HepG2 (cell line): ENCODE results near the gene FIS1. TPM values are rescaled to one million over a fixed set of nuclear protein-coding genes. Genes with fewer than 3 reads are reported as not detected.

Source experiments
- CC2D1A ChIP-seq: sonication (generic); formaldehyde crosslinking; IDR thresholded peaks from 2 replicates; pipeline ENCODE4 v1.8.1; 2023; ENCODE audit warnings: mild to moderate bottlenecking, missing genetic modification reagents
- DPF2 ChIP-seq: sonication (generic); formaldehyde crosslinking; IDR thresholded peaks from 2 replicates; pipeline ENCODE4 v1.4.0; 2020; ENCODE audit warnings: mild to moderate bottlenecking, low read depth, missing genetic modification reagents, borderline replicate concordance
- GATA4 ChIP-seq: sonication (generic); IDR thresholded peaks from 2 replicates; pipeline ENCODE4 v1.6.1; 2016; ENCODE audit warnings: antibody characterized with exemption, low read depth, borderline replicate concordance
- KLF12 ChIP-seq: sonication (generic); formaldehyde crosslinking; IDR thresholded peaks from 2 replicates; pipeline ENCODE4 v1.4.0; 2020; ENCODE audit warnings: missing genetic modification reagents, borderline replicate concordance
- MAFK ChIP-seq, 2 experiments: IDR thresholded peaks in 1 of 2; conservative IDR thresholded peaks in 1 of 2; 2 replicates each; pipeline ENCODE4 v1.6.1; 2011; ENCODE audit warnings: improper control_type of control experiment in 2 of 2, low read length in 2 of 2
- MEIS2 ChIP-seq: sonication (generic); formaldehyde crosslinking; IDR thresholded peaks from 2 replicates; pipeline ENCODE4 v1.9.0; 2021; ENCODE audit warnings: mild to moderate bottlenecking, missing genetic modification reagents
- MTF1 ChIP-seq: sonication (generic); formaldehyde crosslinking; IDR thresholded peaks from 2 replicates; pipeline ENCODE4 v1.5.0; 2020; ENCODE audit warnings: missing genetic modification reagents
- NFE2L1 ChIP-seq: sonication (generic); formaldehyde crosslinking; IDR thresholded peaks from 2 replicates; pipeline ENCODE4 v1.4.0; 2020; ENCODE audit warnings: missing genetic modification reagents, mild to moderate bottlenecking, borderline replicate concordance
- NR2C2 ChIP-seq: sonication (generic); formaldehyde crosslinking; IDR thresholded peaks from 2 replicates; pipeline ENCODE4 v1.4.0; 2020; ENCODE audit warnings: missing genetic modification reagents, mild to moderate bottlenecking, moderate library complexity, borderline replicate concordance
- SALL1 ChIP-seq: sonication (generic); formaldehyde crosslinking; IDR thresholded peaks from 2 replicates; pipeline ENCODE4 v1.8.0; 2022; ENCODE audit warnings: mild to moderate bottlenecking, missing genetic modification reagents
- TOPORS ChIP-seq: sonication (generic); formaldehyde crosslinking; IDR thresholded peaks from 2 replicates; pipeline ENCODE4 v1.8.0; 2023; ENCODE audit warnings: mild to moderate bottlenecking, missing genetic modification reagents
- XBP1 ChIP-seq: sonication (generic); formaldehyde crosslinking; IDR thresholded peaks from 2 replicates; pipeline ENCODE4 v1.5.0; 2020; ENCODE audit warnings: missing genetic modification reagents
- ZBTB7A ChIP-seq: sonication (generic); formaldehyde crosslinking; IDR thresholded peaks from 2 replicates; pipeline ENCODE4 v1.8.0; 2022; ENCODE audit warnings: mild to moderate bottlenecking, missing genetic modification reagents
- ZNF441 ChIP-seq: sonication (generic); formaldehyde crosslinking; IDR thresholded peaks from 2 replicates; pipeline ENCODE4 v1.7.0; 2021; ENCODE audit warnings: missing genetic modification reagents, borderline replicate concordance
- ZNF773 ChIP-seq: sonication (generic); formaldehyde crosslinking; IDR thresholded peaks from 2 replicates; pipeline ENCODE4 v1.4.0; 2020; ENCODE audit warnings: missing genetic modification reagents, borderline replicate concordance
- ZNF780A ChIP-seq: sonication (generic); formaldehyde crosslinking; IDR thresholded peaks from 2 replicates; pipeline ENCODE4 v1.8.0; 2022; ENCODE audit warnings: mild to moderate bottlenecking, missing genetic modification reagents, moderate library complexity
- ZNF788 ChIP-seq: sonication (generic); formaldehyde crosslinking; IDR thresholded peaks from 2 replicates; pipeline ENCODE4 v1.5.0; 2020; ENCODE audit warnings: mild to moderate bottlenecking, missing genetic modification reagents, borderline replicate concordance
- ZNF891 ChIP-seq: sonication (generic); formaldehyde crosslinking; IDR thresholded peaks from 2 replicates; pipeline ENCODE4 v1.5.0; 2020; ENCODE audit warnings: mild to moderate bottlenecking, missing genetic modification reagents
- polyA plus RNA-seq, 8 experiments: library from polyadenylated mRNA; depleted of rRNA in 3 of 8; stranded (reverse) in 7 of 8; unstranded in 1 of 8; fragments of >200 nt; fragmentation: Illumina TruSeq in 4 of 8; extraction: Trizol in 4 of 8; gene quantifications; 2 replicates each; pipeline versions ENCODE4 v1.2.1 to v1.2.3, GENCODE V29; 2011 to 2016; ENCODE audit warnings: low read depth in 4 of 8, missing spikeins in 1 of 8, mixed read lengths in 1 of 8; ENCODE audit not compliant: insufficient read depth in 1 of 8
- total RNA-seq, 5 experiments: library from RNA; depleted of rRNA; stranded (reverse); fragments of >200 nt; fragmentation: Illumina TruSeq; extraction: Trizol; gene quantifications; 2 replicates each; pipeline ENCODE4 v1.2.3, GENCODE V29; 2016; ENCODE audit warnings: low read depth in 1 of 5
- TF ChIP-seq, protein P1 (sequence below): conservative IDR thresholded peaks from 2 replicates; pipeline ENCODE4 v1.6.1; 2018; ENCODE audit warnings: missing genetic modification reagents
- TF ChIP-seq, protein P2 (sequence below): sonication (generic); formaldehyde crosslinking; IDR thresholded peaks from 2 replicates; pipeline ENCODE4 v1.4.0; 2020; ENCODE audit warnings: mild to moderate bottlenecking, missing genetic modification reagents
- TF ChIP-seq, protein P3 (sequence below): sonication (generic); formaldehyde crosslinking; IDR thresholded peaks from 2 replicates; pipeline ENCODE4 v1.4.0; 2020; ENCODE audit warnings: low read depth, mild to moderate bottlenecking, missing genetic modification reagents
- TF ChIP-seq, protein P4 (sequence below): sonication (generic); formaldehyde crosslinking; IDR thresholded peaks from 2 replicates; pipeline ENCODE4 v1.5.0; 2020; ENCODE audit warnings: mild to moderate bottlenecking, missing genetic modification reagents
- TF ChIP-seq, protein P5 (sequence below): sonication (generic); formaldehyde crosslinking; IDR thresholded peaks from 2 replicates; pipeline ENCODE4 v1.4.0; 2020; ENCODE audit warnings: mild to moderate bottlenecking, missing genetic modification reagents

The FIS1 gene
- total and polyA plus RNA-seq, 2 of the 13 experiments (the other 11 are each of a cell fraction or from before 2014, with no cell fraction given): 97.5 to 101 TPM

DNA sequence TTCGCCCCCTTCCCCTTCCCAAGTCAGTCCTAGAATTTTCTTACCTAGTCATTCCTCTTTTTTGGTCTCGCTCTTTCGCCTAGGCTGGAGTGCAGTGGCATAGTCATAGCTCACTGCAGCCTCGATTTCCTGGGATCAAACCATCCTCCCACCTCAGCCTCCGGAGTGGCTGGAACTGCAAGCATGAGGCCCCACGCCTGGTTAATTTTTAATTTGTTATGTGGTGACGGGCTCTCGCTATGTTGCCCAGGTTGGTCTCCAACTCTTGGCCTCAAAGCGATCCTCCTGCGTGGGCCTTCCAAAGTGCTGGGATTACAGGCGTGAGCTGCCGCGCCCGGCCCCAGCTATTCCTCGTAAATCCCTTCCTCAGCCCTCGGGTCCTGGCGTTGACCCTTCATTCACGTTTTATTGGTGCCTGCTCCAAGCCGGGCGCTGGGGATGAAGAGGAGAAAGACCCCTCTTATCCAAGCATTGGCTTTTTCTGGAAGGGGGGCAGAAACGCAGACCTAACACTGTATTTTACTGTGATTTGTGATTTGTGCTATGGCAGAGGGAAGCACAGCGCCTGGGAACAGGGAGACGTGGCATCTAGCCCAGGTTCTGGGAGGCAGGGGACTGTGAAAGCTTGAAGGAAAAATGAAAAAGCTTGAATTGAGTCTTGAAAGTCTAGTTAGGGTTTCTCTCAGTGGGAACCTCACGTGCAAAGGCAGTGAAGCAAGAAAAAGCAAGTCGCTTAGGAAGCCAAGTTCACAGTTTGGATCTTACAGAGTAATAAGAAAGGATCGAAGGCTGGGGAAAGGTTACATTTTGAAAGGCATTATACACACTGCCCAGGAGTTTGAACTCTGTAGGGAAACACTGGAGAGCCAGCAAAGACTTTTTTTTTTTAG is 26.4 kb downstream of the FIS1 start (continued):
- no peak for TF ChIP-seq ZNF441 (CRISPR knock-in tag)
- no peak for TF ChIP-seq NFE2L1
- TF ChIP-seq NR2C2 (CRISPR knock-in tag): no peak
- no peak for TF ChIP-seq CC2D1A (CRISPR knock-in tag)
- TF ChIP-seq MEIS2 (CRISPR knock-in tag): no peak
- TF ChIP-seq MTF1 (CRISPR knock-in tag): no peak
- TF ChIP-seq DPF2 (CRISPR knock-in tag): no peak
- no peak for TF ChIP-seq ZNF780A (CRISPR knock-in tag)
- TF ChIP-seq SALL1 (CRISPR knock-in tag): 0 out of 2 replicates have a peak, but pooled peaks have one; percentile 15
- TF ChIP-seq, protein P1, sequence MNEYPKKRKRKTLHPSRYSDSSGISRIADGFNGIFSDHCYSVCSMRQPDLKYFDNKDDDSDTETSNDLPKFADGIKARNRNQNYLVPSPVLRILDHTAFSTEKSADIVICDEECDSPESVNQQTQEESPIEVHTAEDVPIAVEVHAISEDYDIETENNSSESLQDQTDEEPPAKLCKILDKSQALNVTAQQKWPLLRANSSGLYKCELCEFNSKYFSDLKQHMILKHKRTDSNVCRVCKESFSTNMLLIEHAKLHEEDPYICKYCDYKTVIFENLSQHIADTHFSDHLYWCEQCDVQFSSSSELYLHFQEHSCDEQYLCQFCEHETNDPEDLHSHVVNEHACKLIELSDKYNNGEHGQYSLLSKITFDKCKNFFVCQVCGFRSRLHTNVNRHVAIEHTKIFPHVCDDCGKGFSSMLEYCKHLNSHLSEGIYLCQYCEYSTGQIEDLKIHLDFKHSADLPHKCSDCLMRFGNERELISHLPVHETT (CRISPR knock-in tag): no peak
- no peak for TF ChIP-seq MAFK (conservative IDR thresholded peaks at IDR 0.05 in 1 of 2, IDR thresholded peaks at IDR 0.05 in 1 of 2; ENCODE audit: low read length in 2 of 2)
- TF ChIP-seq, protein P2, sequence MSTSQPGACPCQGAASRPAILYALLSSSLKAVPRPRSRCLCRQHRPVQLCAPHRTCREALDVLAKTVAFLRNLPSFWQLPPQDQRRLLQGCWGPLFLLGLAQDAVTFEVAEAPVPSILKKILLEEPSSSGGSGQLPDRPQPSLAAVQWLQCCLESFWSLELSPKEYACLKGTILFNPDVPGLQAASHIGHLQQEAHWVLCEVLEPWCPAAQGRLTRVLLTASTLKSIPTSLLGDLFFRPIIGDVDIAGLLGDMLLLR (CRISPR knock-in tag): no peak
- TF ChIP-seq, protein P3, sequence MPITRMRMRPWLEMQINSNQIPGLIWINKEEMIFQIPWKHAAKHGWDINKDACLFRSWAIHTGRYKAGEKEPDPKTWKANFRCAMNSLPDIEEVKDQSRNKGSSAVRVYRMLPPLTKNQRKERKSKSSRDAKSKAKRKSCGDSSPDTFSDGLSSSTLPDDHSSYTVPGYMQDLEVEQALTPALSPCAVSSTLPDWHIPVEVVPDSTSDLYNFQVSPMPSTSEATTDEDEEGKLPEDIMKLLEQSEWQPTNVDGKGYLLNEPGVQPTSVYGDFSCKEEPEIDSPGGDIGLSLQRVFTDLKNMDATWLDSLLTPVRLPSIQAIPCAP (CRISPR knock-in tag): no peak
- TF ChIP-seq, protein P4, sequence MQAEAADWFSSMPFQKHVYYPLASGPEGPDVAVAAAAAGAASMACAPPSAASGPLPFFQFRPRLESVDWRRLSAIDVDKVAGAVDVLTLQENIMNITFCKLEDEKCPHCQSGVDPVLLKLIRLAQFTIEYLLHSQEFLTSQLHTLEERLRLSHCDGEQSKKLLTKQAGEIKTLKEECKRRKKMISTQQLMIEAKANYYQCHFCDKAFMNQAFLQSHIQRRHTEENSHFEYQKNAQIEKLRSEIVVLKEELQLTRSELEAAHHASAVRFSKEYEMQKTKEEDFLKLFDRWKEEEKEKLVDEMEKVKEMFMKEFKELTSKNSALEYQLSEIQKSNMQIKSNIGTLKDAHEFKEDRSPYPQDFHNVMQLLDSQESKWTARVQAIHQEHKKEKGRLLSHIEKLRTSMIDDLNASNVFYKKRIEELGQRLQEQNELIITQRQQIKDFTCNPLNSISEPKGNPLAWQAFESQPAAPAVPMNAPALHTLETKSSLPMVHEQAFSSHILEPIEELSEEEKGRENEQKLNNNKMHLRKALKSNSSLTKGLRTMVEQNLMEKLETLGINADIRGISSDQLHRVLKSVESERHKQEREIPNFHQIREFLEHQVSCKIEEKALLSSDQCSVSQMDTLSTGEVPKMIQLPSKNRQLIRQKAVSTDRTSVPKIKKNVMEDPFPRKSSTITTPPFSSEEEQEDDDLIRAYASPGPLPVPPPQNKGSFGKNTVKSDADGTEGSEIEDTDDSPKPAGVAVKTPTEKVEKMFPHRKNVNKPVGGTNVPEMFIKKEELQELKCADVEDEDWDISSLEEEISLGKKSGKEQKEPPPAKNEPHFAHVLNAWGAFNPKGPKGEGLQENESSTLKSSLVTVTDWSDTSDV (CRISPR knock-in tag): no peak
- 0 out of 2 replicates have a peak, but pooled peaks have one; percentile 6 for TF ChIP-seq GATA4
- no peak for TF ChIP-seq ZNF773 (CRISPR knock-in tag)
- TF ChIP-seq XBP1: no peak
- no peak for TF ChIP-seq TOPORS
- TF ChIP-seq, protein P5, sequence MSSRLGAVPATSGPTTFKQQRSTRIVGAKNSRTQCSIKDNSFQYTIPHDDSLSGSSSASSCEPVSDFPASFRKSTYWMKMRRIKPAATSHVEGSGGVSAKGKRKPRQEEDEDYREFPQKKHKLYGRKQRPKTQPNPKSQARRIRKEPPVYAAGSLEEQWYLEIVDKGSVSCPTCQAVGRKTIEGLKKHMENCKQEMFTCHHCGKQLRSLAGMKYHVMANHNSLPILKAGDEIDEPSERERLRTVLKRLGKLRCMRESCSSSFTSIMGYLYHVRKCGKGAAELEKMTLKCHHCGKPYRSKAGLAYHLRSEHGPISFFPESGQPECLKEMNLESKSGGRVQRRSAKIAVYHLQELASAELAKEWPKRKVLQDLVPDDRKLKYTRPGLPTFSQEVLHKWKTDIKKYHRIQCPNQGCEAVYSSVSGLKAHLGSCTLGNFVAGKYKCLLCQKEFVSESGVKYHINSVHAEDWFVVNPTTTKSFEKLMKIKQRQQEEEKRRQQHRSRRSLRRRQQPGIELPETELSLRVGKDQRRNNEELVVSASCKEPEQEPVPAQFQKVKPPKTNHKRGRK (CRISPR knock-in tag): no peak
- TF ChIP-seq ZNF891 (CRISPR knock-in tag): no peak
- no peak for TF ChIP-seq KLF12
- no peak for TF ChIP-seq ZNF788 (CRISPR knock-in tag)
- TF ChIP-seq ZBTB7A (CRISPR knock-in tag): no peak
